H1 (cell line): Measurements from ENCODE around the gene KRT12. TPM values are rescaled to one million over a fixed set of nuclear protein-coding genes. Genes with fewer than 3 reads are reported as not detected.

ENCODE experiments used
- RAD21 ChIP-seq, 2 experiments: IDR thresholded peaks in 1 of 2; conservative IDR thresholded peaks in 1 of 2; 2 replicates each; pipeline ENCODE4 v1.6.1; 2011; ENCODE audit warnings: low read depth in 2 of 2, low read length in 2 of 2, improper control_type of control experiment in 1 of 2, inconsistent platforms in 1 of 2, mild to moderate bottlenecking in 1 of 2, moderate library complexity in 1 of 2
- polyA plus RNA-seq, 7 experiments: library from polyadenylated mRNA; depleted of rRNA in 3 of 7; stranded (reverse) in 5 of 7; unstranded in 2 of 7; fragments of >200 nt in 5 of 7; fragments of 200-250 nt in 2 of 7; gene quantifications; 1 replicate in 5 of 7; 2 replicates in 1 of 7; 4 replicates in 1 of 7; pipeline versions ENCODE4 v1.2.1 to v1.2.3, GENCODE V29; 2011 to 2013; ENCODE audit warnings: missing spikeins in 2 of 7, mixed read lengths in 2 of 7
- total RNA-seq: library from RNA; stranded (reverse); fragmentation: NEBNext Ultra II Directional; extraction: Animal tissue kit (Norgen Biotek cat#: 25700); gene quantifications from 2 replicates; pipeline ENCODE4 v1.2.1, GENCODE V29; 2021
- TF ChIP-seq, protein P1 (sequence below): IDR thresholded peaks from 2 replicates; pipeline ENCODE4 v1.6.1; 2011; ENCODE audit warnings: low read depth, mild to moderate bottlenecking, low read length; ENCODE audit not compliant: insufficient read depth

Gene KRT12
- total and polyA plus RNA-seq, 2 of the 8 experiments (the other 6 are each of a cell fraction or from before 2014, with no cell fraction given): not detected

DNA sequence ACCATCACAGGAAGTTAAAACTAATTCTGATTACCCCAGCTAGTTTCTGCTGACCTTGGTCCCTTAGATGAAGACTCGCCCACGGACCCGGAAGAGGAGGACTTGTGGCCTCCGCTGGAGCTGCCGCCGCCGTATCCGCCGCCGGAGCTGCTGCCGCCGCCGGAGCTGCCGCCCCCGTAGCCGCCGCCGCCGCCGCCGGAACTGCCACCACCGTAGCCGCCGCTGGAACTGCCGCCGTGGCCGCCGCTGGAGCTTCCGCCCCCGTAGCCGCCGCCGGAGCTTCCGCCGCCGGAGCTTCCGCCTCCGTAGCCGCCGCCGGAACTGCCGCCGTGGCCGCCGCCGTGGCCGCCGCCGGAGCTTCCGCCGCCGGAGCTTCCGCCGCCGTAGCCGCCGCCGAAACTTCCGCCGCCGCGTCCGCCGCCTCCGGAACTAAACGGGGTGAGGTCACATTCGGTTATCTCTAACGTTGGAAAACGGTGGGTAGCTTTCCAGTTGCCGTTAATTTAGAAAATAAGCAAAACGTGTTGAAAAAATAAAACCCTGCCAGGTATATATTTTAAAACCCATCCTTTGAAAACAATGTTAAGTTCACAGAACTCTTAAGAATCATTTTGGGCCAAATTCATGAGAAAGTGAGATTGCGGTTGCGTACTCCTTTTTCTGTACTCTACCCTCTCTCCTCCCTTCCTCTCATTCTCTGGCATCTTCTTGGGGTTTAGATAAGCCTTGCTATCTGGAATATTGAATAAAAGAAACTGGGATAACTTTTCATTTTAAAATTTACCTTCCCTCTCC is 48.1 kb downstream of the KRT12 start (continued):
- TF ChIP-seq RAD21 (IDR thresholded peaks at IDR 0.05 in 1 of 2, conservative IDR thresholded peaks at IDR 0.05 in 1 of 2; ENCODE audit: low read depth in 2 of 2, low read length in 2 of 2): no peak
- TF ChIP-seq, protein P1, sequence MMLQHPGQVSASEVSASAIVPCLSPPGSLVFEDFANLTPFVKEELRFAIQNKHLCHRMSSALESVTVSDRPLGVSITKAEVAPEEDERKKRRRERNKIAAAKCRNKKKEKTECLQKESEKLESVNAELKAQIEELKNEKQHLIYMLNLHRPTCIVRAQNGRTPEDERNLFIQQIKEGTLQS: no peak
- TF ChIP-seq, all 59 proteins: peak for 6
